Muscle layer of duodenum (tissue), 2 donors: Measurements from ENCODE around the gene MAS1L.

ENCODE experiments used
- H3K27ac ChIP-seq: one replicate; pipeline ENCODE4 v1.7.0; 2013; ENCODE audit warnings: mild to moderate bottlenecking, low read length
- H3K27me3 ChIP-seq: one replicate; pipeline ENCODE4 v1.7.0; 2013; ENCODE audit warnings: low read depth, mild to moderate bottlenecking, control low read depth, low read length
- H3K36me3 ChIP-seq, 2 donors: one replicate each; pipeline ENCODE4 v1.7.0; 2013; ENCODE audit warnings: low read length in 2 of 2, control low read depth in 1 of 2, mild to moderate bottlenecking in 1 of 2; ENCODE audit not compliant: insufficient read depth in 2 of 2, control insufficient read depth in 1 of 2
- H3K4me1 ChIP-seq, 2 donors: one replicate each; pipeline ENCODE4 v1.7.0; 2013; ENCODE audit warnings: low read length in 2 of 2, mild to moderate bottlenecking in 2 of 2, control low read depth in 1 of 2, moderate library complexity in 1 of 2; ENCODE audit not compliant: insufficient read depth in 2 of 2, control insufficient read depth in 1 of 2
- H3K4me3 ChIP-seq, 2 donors: one replicate each; pipeline ENCODE4 v1.7.0; 2013; ENCODE audit warnings: low read length in 2 of 2, low read depth in 1 of 2, mild to moderate bottlenecking in 1 of 2
- H3K9me3 ChIP-seq, 2 donors: one replicate each; pipeline ENCODE4 v1.7.0; 2013; ENCODE audit warnings: low read length in 2 of 2, control low read depth in 1 of 2, mild to moderate bottlenecking in 1 of 2; ENCODE audit not compliant: control insufficient read depth in 1 of 2
- donor health status: healthy.

MAS1L gene

GRCh38 chr6:29495571-29495970 is 7.8 kb upstream of the MAS1L start:
- Histone ChIP-seq H3K4me3 (no peak overlapping the region), H3K4me1 (no peaks in the 10 kb centered on the region), H3K27me3 (no peaks in the 10 kb centered on the region), H3K27ac (no peak overlapping the region), H3K36me3 (no peaks in the 10 kb centered on the region), H3K9me3 (no peaks in the 10 kb centered on the region)

- H3K9me3 ChIP-seq, result no peaks in the 10 kb centered on the region
- H3K27me3 ChIP-seq, result no peaks in the 10 kb centered on the region
- no peak overlapping the region for H3K4me3 ChIP-seq
- H3K27ac ChIP-seq, result no peak overlapping the region
- no peaks in the 10 kb centered on the region for H3K36me3 ChIP-seq
- H3K4me1 ChIP-seq, result no peaks in the 10 kb centered on the region
Observed at GRCh38 chr6:29494131-29494530, 6.4 kb upstream of the MAS1L start.

DNA sequence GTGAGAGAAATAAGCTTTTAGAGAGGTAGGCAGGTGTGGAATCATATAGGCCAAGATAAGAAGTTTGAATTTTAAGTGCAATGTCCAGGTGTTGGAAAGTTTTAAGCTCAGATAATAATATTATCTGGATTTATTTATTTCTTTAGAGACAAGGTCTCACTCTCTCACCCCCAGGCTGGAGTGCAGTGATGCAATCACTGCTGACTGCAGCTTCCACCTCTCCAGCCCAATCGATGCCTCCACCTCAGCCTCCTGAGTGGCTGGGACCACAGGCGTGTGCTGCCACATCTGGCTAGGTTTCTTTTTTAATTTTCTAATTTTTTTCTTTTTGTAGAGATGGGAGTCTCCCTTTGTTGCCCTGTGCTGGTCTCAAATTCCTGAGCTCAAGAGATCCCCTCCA is 5.5 kb upstream of the MAS1L start:
- Histone ChIP-seq H3K27me3 (no peaks in the 10 kb centered on the region), H3K9me3 (no peaks in the 10 kb centered on the region), H3K36me3 (no peaks in the 10 kb centered on the region), H3K27ac (no peak overlapping the region), H3K4me1 (no peaks in the 10 kb centered on the region), H3K4me3 (no peak overlapping the region)

- H3K27ac ChIP-seq, result no peak overlapping the region
- H3K36me3 ChIP-seq, result no peaks in the 10 kb centered on the region
- H3K9me3 ChIP-seq, result no peaks in the 10 kb centered on the region
Observed at GRCh38 chr6:29491574-29491973, 3.8 kb upstream of the MAS1L start.

DNA sequence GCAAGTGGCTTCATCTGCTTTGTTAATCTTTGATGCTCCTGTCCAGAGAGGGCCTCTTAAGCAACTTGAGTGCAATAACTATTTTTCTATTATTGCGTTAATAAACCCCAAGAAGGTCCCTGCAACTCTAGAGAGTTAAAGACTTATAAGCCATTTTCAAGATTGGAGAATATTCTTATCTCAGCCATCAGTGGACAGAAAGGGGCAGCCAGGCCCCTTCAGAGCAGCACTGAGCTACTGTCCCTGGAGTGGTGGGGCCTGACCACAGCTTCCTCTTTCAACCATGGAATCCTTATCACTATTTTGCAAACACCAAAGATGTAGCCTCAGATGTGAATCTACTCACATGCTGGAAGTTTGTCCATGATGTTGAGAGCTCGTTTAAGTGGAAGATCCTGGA is 2.8 kb upstream of the MAS1L start:
- Histone ChIP-seq H3K4me1 (no peaks in the 10 kb centered on the region), H3K9me3 (no peaks in the 10 kb centered on the region), H3K27me3 (no peaks in the 10 kb centered on the region), H3K36me3 (no peaks in the 10 kb centered on the region), H3K4me3 (no peak overlapping the region), H3K27ac (no peak overlapping the region)

More at GRCh38 chr6:29491574-29491973, 3.8 kb upstream of the MAS1L start:
- Histone ChIP-seq H3K4me3 (no peak overlapping the region), H3K4me1 (no peaks in the 10 kb centered on the region), H3K27me3 (no peaks in the 10 kb centered on the region)

DNA sequence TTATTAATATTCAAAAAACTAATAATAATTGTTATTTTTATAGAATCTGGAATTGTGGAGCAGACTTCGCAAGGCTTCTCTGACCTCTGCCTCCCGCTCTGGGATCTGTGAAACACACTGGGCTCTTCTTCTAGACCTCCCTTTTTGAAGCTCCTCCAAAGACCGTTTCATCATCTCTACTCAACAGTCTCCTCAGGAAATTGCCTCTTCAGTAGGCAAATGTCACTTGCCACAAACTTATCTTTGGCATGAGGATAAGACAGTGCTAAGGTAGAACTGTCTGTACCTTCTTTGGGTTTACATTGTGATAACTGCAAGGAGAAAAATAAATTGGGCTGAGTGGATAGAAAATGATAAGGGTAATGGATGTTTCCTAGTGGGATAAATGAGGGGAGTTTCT is 2.3 kb upstream of the MAS1L start:
- Histone ChIP-seq H3K36me3 (no peaks in the 10 kb centered on the region), H3K4me3 (no peak overlapping the region), H3K27ac (no peak overlapping the region), H3K4me1 (no peaks in the 10 kb centered on the region), H3K27me3 (no peaks in the 10 kb centered on the region), H3K9me3 (no peaks in the 10 kb centered on the region)

DNA sequence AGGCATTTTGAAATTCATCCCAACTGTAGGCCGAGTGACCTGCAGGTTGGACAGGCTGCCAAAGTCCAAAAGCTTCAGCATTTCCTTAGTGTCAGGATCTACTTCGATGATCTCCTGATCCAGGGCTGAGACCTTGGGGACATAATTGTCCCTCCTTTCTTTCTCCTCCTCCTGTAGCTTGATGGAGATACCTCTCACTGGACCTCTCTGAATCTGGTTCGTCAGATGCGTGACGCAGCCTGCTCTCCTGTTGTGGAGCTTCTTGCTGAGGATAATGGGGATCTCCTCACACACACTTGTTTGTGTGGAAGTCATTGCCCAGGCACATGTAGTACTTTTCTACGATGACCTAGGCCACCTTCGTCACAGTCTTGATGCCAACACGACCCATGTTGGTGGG is 1.5 kb upstream of the MAS1L start:
- Histone ChIP-seq H3K4me1 (no peaks in the 10 kb centered on the region), H3K27me3 (no peaks in the 10 kb centered on the region), H3K9me3 (no peaks in the 10 kb centered on the region), H3K4me3 (no peak overlapping the region), H3K27ac (no peak overlapping the region), H3K36me3 (no peaks in the 10 kb centered on the region)

- Histone ChIP-seq H3K9me3 (no peaks in the 10 kb centered on the region), H3K27me3 (no peaks in the 10 kb centered on the region), H3K4me1 (no peaks in the 10 kb centered on the region), H3K4me3 (no peak overlapping the region), H3K27ac (no peak overlapping the region), H3K36me3 (no peaks in the 10 kb centered on the region)
Observed at GRCh38 chr6:29488874-29489273, 1.1 kb upstream of the MAS1L start.

- H3K36me3 ChIP-seq, result no peaks in the 10 kb centered on the region
- H3K4me3 ChIP-seq, result no peak overlapping the region
- H3K27ac ChIP-seq, result no peak overlapping the region
- H3K4me1 ChIP-seq, result no peaks in the 10 kb centered on the region
- H3K27me3 ChIP-seq, result no peaks in the 10 kb centered on the region
- H3K9me3 ChIP-seq, result no peaks in the 10 kb centered on the region
Observed at GRCh38 chr6:29487131-29487530, 625 bp downstream of the MAS1L start.

DNA sequence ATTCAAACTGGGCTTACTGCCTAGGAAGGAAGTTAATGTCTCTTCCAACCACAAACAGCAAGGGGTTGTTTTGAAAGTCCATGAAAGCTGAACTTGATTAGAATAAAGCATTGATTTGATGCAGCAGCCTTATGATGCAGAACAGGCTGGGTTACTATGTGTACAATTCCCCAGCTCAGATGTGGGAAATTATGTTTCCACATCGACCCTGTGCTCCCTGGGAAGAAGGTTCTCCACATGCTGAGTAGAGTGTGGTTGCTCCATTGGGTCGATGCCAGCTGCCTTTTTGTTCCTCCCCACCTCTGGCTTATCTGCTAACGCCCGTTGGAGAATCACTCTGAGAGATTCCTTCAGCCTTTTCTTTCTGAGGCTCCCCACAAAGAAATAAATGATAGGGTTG is 1.2 kb downstream of the MAS1L start:
- Histone ChIP-seq H3K4me3 (no peak overlapping the region), H3K4me1 (no peaks in the 10 kb centered on the region), H3K36me3 (no peaks in the 10 kb centered on the region), H3K27me3 (no peaks in the 10 kb centered on the region), H3K9me3 (no peaks in the 10 kb centered on the region), H3K27ac (no peak overlapping the region)

GRCh38 chr6:29483735-29484134 is 4.0 kb downstream of the MAS1L start:
- Histone ChIP-seq H3K36me3 (no peaks in the 10 kb centered on the region), H3K9me3 (no peaks in the 10 kb centered on the region), H3K4me1 (no peaks in the 10 kb centered on the region), H3K4me3 (no peak overlapping the region), H3K27me3 (no peaks in the 10 kb centered on the region), H3K27ac (no peak overlapping the region)

DNA sequence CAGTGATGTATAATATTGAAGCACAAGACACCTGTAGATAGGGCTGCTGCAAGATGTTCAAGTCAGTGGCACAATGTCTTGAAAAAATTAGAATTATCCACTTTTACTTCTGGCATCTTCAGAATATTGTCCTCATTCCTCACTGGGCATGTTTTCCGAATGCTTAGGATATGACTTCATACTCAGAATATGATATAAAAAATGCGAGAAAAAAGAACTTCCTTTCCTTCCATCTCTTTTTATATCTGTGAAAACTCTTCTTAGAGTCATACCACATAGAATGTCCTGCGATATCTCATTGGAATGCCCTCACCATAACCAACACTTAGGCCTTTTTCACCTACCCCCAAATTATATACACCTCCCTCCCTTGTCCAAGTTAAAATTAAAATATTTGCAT is 4.6 kb downstream of the MAS1L start:
- Histone ChIP-seq H3K27ac (no peak overlapping the region), H3K27me3 (no peaks in the 10 kb centered on the region), H3K4me1 (no peaks in the 10 kb centered on the region), H3K9me3 (no peaks in the 10 kb centered on the region), H3K4me3 (no peak overlapping the region), H3K36me3 (no peaks in the 10 kb centered on the region)
